Measurements from ENCODE around the gene PLCB4. TPM values are rescaled to one million over a fixed set of nuclear protein-coding genes. Genes with fewer than 3 reads are reported as not detected.

Gene PLCB4
- total RNA-seq, 4 donors from 2014 or later, result 3.5 to 30.5 (median 17.5) TPM

DNA sequence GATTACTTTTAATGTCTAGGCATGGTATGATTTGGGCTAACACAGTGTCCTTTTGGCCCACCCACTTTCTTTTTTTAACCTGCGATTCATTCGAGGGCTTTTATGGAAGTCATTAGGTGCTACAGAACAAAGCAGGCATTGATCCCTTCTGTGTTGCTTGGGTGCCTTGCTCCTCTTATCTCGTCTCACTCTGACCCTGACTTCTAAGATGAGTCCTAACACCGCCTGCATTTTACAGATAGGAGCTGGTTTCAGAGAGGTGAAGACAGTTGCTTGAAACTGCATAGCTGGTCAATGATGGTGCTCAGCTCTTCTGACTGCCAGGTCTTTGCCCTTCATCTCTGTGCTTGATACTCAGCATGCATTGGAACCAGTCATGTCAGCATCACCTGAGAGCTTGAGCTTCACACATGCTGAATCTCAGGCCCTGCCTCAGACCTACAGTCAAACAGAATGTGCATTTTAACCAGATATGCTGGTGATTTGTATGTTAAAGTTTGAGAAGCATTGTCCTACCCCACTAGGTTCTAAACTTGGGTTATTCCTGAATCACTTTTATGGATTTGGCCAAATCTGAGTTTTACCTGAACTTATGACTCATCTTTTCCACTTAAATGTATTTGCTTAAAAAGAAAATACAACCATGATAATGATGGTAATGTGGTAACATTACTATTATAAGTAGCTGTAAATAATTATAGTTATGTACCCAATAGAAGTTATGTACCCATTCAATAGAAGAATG is 142.3 kb downstream of the PLCB4 start:
- H3K4me1 ChIP-seq, result no peaks in the 10 kb centered on the region
- no peaks in the 10 kb centered on the region for H3K9me3 ChIP-seq
- H3K27ac ChIP-seq, result no peak overlapping the region
- no peak for DNase-seq
- no peak for TF ChIP-seq POLR2A (IDR thresholded peaks at IDR 0.05)
- TF ChIP-seq, protein P1, sequence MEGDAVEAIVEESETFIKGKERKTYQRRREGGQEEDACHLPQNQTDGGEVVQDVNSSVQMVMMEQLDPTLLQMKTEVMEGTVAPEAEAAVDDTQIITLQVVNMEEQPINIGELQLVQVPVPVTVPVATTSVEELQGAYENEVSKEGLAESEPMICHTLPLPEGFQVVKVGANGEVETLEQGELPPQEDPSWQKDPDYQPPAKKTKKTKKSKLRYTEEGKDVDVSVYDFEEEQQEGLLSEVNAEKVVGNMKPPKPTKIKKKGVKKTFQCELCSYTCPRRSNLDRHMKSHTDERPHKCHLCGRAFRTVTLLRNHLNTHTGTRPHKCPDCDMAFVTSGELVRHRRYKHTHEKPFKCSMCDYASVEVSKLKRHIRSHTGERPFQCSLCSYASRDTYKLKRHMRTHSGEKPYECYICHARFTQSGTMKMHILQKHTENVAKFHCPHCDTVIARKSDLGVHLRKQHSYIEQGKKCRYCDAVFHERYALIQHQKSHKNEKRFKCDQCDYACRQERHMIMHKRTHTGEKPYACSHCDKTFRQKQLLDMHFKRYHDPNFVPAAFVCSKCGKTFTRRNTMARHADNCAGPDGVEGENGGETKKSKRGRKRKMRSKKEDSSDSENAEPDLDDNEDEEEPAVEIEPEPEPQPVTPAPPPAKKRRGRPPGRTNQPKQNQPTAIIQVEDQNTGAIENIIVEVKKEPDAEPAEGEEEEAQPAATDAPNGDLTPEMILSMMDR (IDR thresholded peaks at IDR 0.05), result no peak
- no peaks in the 10 kb centered on the region for H3K36me3 ChIP-seq
- H3K27me3 ChIP-seq, result no peaks in the 10 kb centered on the region
- H3K4me3 ChIP-seq, result no peak overlapping the region

DNA sequence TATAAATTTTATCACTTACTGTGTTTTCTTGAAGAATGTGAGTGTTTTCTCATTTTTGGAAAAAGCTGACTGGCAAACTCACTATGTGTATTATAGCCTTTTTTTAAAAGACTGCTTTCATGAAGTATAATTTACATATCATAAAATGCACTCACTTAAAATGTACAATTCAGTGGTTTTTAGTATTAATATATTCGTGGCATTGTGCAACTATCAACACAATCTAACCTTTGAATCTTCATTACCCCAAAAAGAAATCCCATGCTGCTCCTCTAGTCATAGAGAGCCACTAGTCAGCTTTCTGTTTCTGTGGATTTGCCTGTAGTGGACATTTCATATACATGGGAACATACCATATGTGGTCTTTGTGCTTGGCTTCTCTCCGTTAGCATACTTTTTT is 143.8 kb downstream of the PLCB4 start:
- no peaks in the 10 kb centered on the region for H3K4me1 ChIP-seq

DNA sequence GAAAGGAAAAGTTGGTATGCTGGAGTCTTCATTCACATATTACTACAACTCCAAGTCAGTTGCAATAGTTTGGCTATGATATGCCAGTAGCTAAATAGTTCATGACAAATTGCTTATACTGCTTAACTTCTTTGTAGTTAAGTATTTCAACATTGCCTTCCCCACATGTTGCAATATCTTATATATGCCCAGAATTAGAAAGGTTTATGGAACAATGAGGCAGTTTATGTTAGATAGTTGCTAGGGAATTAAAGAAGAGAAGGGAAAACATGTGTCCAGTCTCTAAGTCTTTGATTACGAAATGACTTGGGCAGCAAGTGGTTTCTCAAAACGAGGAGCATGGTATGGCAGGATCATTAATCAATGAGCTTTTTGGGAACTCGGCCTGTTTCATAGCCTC is 145.8 kb downstream of the PLCB4 start:
- no peak for DNase-seq
- no peak overlapping the region for H3K27ac ChIP-seq
- no peak overlapping the region for H3K4me3 ChIP-seq
- TF ChIP-seq, protein P1 (IDR thresholded peaks at IDR 0.05), result no peak
- TF ChIP-seq POLR2A (IDR thresholded peaks at IDR 0.05), result no peak
- H3K4me1 ChIP-seq, result no peaks in the 10 kb centered on the region
- H3K27me3 ChIP-seq, result no peaks in the 10 kb centered on the region
- no peaks in the 10 kb centered on the region for H3K9me3 ChIP-seq
- no peaks in the 10 kb centered on the region for H3K36me3 ChIP-seq

More for the DNA sequence above, 143.8 kb downstream of the PLCB4 start:
- Histone ChIP-seq H3K27me3 (no peaks in the 10 kb centered on the region), H3K36me3 (no peaks in the 10 kb centered on the region), H3K4me3 (no peak overlapping the region), H3K27ac (no peak overlapping the region), H3K9me3 (no peaks in the 10 kb centered on the region)
- DNase-seq, result no peak
- TF ChIP-seq POLR2A (IDR thresholded peaks at IDR 0.05), result no peak
- TF ChIP-seq, protein P1 (IDR thresholded peaks at IDR 0.05), result no peak

DNA sequence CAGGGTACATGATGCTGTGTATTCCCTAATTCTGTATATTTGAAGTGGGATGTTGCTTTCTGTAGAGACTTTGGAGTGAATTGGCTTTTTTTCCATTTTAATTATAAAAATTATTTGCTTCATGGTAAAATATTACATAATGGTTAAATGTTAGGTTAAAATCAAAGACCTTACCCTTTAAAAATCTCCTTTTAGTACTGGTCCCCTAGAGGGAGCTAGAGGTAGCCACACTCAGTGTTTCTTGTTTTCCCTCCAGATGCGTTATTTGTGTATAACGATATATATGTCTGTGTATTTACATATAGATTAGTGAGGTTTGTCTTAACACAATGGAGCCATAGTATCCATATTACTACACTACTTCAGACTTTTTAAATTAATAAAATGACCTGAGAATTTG is 146.7 kb downstream of the PLCB4 start:
- DNase-seq, result no peak
- Histone ChIP-seq H3K27me3 (no peaks in the 10 kb centered on the region), H3K4me1 (no peaks in the 10 kb centered on the region), H3K9me3 (no peaks in the 10 kb centered on the region), H3K4me3 (no peak overlapping the region), H3K36me3 (no peaks in the 10 kb centered on the region), H3K27ac (no peak overlapping the region)
- TF ChIP-seq, protein P1 (IDR thresholded peaks at IDR 0.05), result peak in 3 of 6 experiments; percentile 40 to 51 (median 41)
- TF ChIP-seq POLR2A (IDR thresholded peaks at IDR 0.05), result no peak

DNA sequence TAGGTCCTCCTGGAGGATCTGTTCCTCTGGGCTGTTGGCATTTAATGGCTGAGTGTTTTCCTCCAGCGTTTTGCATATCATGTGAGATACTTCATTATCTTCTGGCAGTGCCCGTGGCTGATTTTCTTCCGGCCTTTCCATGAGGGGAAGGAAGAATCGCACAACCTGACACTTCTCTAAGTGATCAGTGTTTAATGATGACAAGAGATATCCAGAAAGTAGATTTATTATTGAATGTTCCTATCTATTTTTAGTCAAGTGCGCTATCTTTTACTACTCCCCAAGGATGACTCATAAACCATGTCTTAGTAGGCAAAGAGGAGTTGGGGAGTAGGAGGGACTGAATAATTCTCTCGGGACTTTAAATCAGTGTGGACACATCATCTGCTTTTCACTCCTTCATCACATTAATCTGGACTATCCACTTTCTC is 149.7 kb downstream of the PLCB4 start:
- no peaks in the 10 kb centered on the region for H3K4me1 ChIP-seq
- H3K27me3 ChIP-seq, result no peaks in the 10 kb centered on the region
- H3K36me3 ChIP-seq, result no peaks in the 10 kb centered on the region
- no peaks in the 10 kb centered on the region for H3K9me3 ChIP-seq
- DNase-seq, result no peak
- TF ChIP-seq POLR2A (IDR thresholded peaks at IDR 0.05), result no peak
- TF ChIP-seq, protein P1 (IDR thresholded peaks at IDR 0.05), result no peak
- no peak overlapping the region for H3K4me3 ChIP-seq
- H3K27ac ChIP-seq, result no peak overlapping the region
